Nephron progenitor cell (in vitro differentiated cells): Measurements from ENCODE around the gene SP1.

Experiments
- DNase-seq: peaks from one replicate; pipeline ENCODE4 v3.0.0; 2021
- H3K27ac Mint-ChIP-seq: 2 replicates; pipeline ENCODE4 v1.8.0; 2021; ENCODE audit warnings: mild to moderate bottlenecking, moderate library complexity, mixed read lengths
- H3K27me3 Mint-ChIP-seq: 2 replicates; pipeline ENCODE4 v1.8.0; 2021; ENCODE audit warnings: mild to moderate bottlenecking, low read depth, mixed read lengths; ENCODE audit not compliant: poor library complexity
- H3K36me3 Mint-ChIP-seq: 2 replicates; pipeline ENCODE4 v1.8.0; 2021; ENCODE audit warnings: low read depth, mixed read lengths
- H3K4me1 Mint-ChIP-seq: 2 replicates; pipeline ENCODE4 v1.8.0; 2021; ENCODE audit warnings: mixed read lengths
- H3K4me3 Mint-ChIP-seq: 2 replicates; pipeline ENCODE4 v1.8.0; 2021; ENCODE audit warnings: mild to moderate bottlenecking, moderate library complexity, mixed read lengths
- H3K9me3 Mint-ChIP-seq: 2 replicates; pipeline ENCODE4 v1.8.0; 2021; ENCODE audit warnings: mild to moderate bottlenecking, moderate library complexity, mixed read lengths
- CTCF ChIP-seq: fragments of 200-600 bp; sonication (generic); IDR thresholded peaks from 2 replicates; pipeline ENCODE4 v1.5.0; 2021; ENCODE audit warnings: antibody characterized with exemption

SP1 gene

GRCh38 chr12:53453953-53454640, 74.1 kb downstream of the SP1 start:
- Mint-ChIP-seq H3K36me3 (peaks cover 56% of the 10 kb centered on the region), H3K4me1 (peaks cover 47% of the 10 kb centered on the region), H3K9me3 (no peaks in the 10 kb centered on the region), H3K27ac (peak overlapping the region; percentile 48), H3K4me3 (peak overlapping the region; percentile 97), H3K27me3 (no peaks in the 10 kb centered on the region)
- no peak for DNase-seq
- no peak for TF ChIP-seq CTCF

GRCh38 chr12:53454707-53455106, 74.7 kb downstream of the SP1 start:
- H3K27me3 Mint-ChIP-seq, result no peaks in the 10 kb centered on the region
- H3K9me3 Mint-ChIP-seq, result no peaks in the 10 kb centered on the region
- H3K4me3 Mint-ChIP-seq, result peak overlapping the region; percentile 97
- no peak for DNase-seq
- TF ChIP-seq CTCF, result no peak
- H3K4me1 Mint-ChIP-seq, result peaks cover 51% of the 10 kb centered on the region
- H3K27ac Mint-ChIP-seq, result peak overlapping the region; percentile 48
- H3K36me3 Mint-ChIP-seq, result peaks cover 60% of the 10 kb centered on the region

- no peaks in the 10 kb centered on the region for H3K9me3 Mint-ChIP-seq
- H3K27me3 Mint-ChIP-seq, result no peaks in the 10 kb centered on the region
- no peak for DNase-seq
- peaks cover 63% of the 10 kb centered on the region for H3K4me1 Mint-ChIP-seq
- TF ChIP-seq CTCF, result no peak
- H3K36me3 Mint-ChIP-seq, result peaks cover 80% of the 10 kb centered on the region
- no peak overlapping the region for H3K27ac Mint-ChIP-seq
- peak overlapping the region; percentile 36 for H3K4me3 Mint-ChIP-seq
Measured at GRCh38 chr12:53456654-53457366, 76.8 kb downstream of the SP1 start.

- no peak for TF ChIP-seq CTCF
- Mint-ChIP-seq H3K4me1 (peaks cover 58% of the 10 kb centered on the region), H3K4me3 (peak overlapping the region; percentile 9), H3K36me3 (peaks cover 85% of the 10 kb centered on the region), H3K27me3 (no peaks in the 10 kb centered on the region), H3K9me3 (no peaks in the 10 kb centered on the region), H3K27ac (peak overlapping the region; percentile 88)
- DNase-seq, result no peak
Measured at GRCh38 chr12:53459097-53459496, 79.1 kb downstream of the SP1 start.

GRCh38 chr12:53461059-53461458, 81.1 kb downstream of the SP1 start:
- no peaks in the 10 kb centered on the region for H3K9me3 Mint-ChIP-seq
- H3K4me3 Mint-ChIP-seq, result no peak overlapping the region
- DNase-seq, result no peak
- H3K27ac Mint-ChIP-seq, result peak overlapping the region; percentile 14
- peaks cover 48% of the 10 kb centered on the region for H3K4me1 Mint-ChIP-seq
- TF ChIP-seq CTCF, result no peak
- H3K27me3 Mint-ChIP-seq, result no peaks in the 10 kb centered on the region
- peaks cover 77% of the 10 kb centered on the region for H3K36me3 Mint-ChIP-seq
